ENCODE results near the gene OSBPL2.

DNA sequence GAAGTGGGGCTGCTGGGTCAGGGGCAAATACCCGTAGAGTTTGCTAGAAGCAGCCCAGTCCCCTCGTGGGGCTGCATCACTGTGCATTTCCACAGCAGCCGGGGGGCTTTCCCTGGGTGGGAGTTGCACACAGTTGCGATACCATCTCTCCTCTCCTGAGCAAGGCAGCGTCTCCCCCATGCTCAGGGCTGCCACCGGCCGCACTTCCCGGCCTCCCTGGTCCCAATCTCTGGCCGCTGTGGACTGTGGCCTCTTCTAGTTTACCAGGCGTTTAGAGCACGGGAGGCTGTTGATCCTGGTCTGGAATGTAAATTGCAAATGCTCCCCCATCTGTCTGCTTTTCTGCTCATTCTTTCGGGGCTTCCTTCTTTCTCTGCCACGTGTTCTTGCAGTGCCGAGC lies 31.1 kb downstream of the OSBPL2 start:
- TF ChIP-seq EZH2 (IDR thresholded peaks at IDR 0.05) (no peak), POLR2AphosphoS5 (IDR thresholded peaks at IDR 0.05; ENCODE audit: borderline replicate concordance, low read depth, low read length) (no peak), FOXP2 (optimal IDR thresholded peaks at IDR 0.05; ENCODE audit: control extremely low read depth, extremely low read length, insufficient read depth) (no peak)
